ENCODE results near the gene OR51F2. TPM values are rescaled to one million over a fixed set of nuclear protein-coding genes. Genes with fewer than 3 reads are reported as not detected.

OR51F2 gene
- total and polyA plus RNA-seq, 9 of the 15 experiments (the other 6 are each of a cell fraction or from before 2014, with no cell fraction given) = not detected

GRCh38 chr11:4830909-4831308, 9.8 kb downstream of the OR51F2 start:
- intact Hi-C loops (cut with micrococcal nuclease) (no loop called here), in situ Hi-C loops (cut with MboI) (no loop called here)
- H3K9ac ChIP-seq (ENCODE audit: insufficient read depth in 1 of 2, low read depth in 2 of 2, low read length in 2 of 2) = no peak overlapping the region
- no peaks in the 10 kb centered on the region for H3K36me3 ChIP-seq (ENCODE audit: control insufficient read depth, insufficient read depth, low read length)
- no peak overlapping the region for H3K27ac ChIP-seq (ENCODE audit: extremely low read depth, low read depth, low read length)
- H3K4me1 ChIP-seq (replicated peaks in 1 of 2; ENCODE audit: control insufficient read depth in 2 of 2, insufficient read depth in 2 of 2, low read length in 2 of 2) = no peaks in the 10 kb centered on the region
- FAIRE-seq (no peak), ATAC-seq (no peak), DNase-seq (ENCODE audit: extremely low read depth in 1 of 4, low spot score in 3 of 4) (no peak)
- peaks cover 0 to 4% of the 10 kb centered on the region in 2 experiments; a peak in 1 of 5 replicates for H3K27me3 ChIP-seq (ENCODE audit: control insufficient read depth in 2 of 2, insufficient read depth in 2 of 2, low read length in 2 of 2)
- TF ChIP-seq MEIS2 (IDR thresholded peaks at IDR 0.05; ENCODE audit: partially characterized antibody) (no peak), GABPB1 (CRISPR knock-in tag; IDR thresholded peaks at IDR 0.05) (no peak), THRB (CRISPR knock-in tag; conservative IDR thresholded peaks at IDR 0.05) (no peak), ETV5 (CRISPR knock-in tag; IDR thresholded peaks at IDR 0.05; ENCODE audit: low read depth) (no peak), KDM5B (IDR thresholded peaks at IDR 0.05; ENCODE audit: insufficient replicate concordance, low read depth, low read length) (no peak), RERE (CRISPR knock-in tag; IDR thresholded peaks at IDR 0.05; ENCODE audit: borderline replicate concordance) (no peak), NR0B1 (IDR thresholded peaks at IDR 0.05; ENCODE audit: partially characterized antibody) (no peak), GTF3C2 (IDR thresholded peaks at IDR 0.05; ENCODE audit: borderline replicate concordance, extremely low read depth, insufficient read length) (no peak), ZFX (CRISPR knock-in tag; IDR thresholded peaks at IDR 0.05) (no peak)
- WGBS (ENCODE audit: insufficient coverage, low coverage, missing lambda C conversion rate) = 0% methylated on average over 2 of the region's 2 CpGs
- no peaks in the 10 kb centered on the region for H3K9me1 ChIP-seq (ENCODE audit: control insufficient read depth, insufficient read depth, low read length)
- no peaks in the 10 kb centered on the region for H3K79me2 ChIP-seq (ENCODE audit: control insufficient read depth, insufficient read depth, low read length)
- no TSS peak for BruUV-seq (replicated peaks)
- ChIA-PET POLR2A (no interaction called here), CTCF (ENCODE audit: low intra/inter-chr PET ratio) (no interaction called here)
- H3K4me3 ChIP-seq = no peak overlapping the region
- H3K9me3 ChIP-seq (replicated peaks; ENCODE audit: control insufficient read depth, insufficient read depth, low read depth, low read length) = no peaks in the 10 kb centered on the region
- no peaks in the 10 kb centered on the region for H4K20me1 ChIP-seq (replicated peaks; ENCODE audit: control insufficient read depth, insufficient read depth, low read length)
- no peak overlapping the region for H2AFZ ChIP-seq (ENCODE audit: low read depth, low read length)
- no peak overlapping the region for H3K4me2 ChIP-seq (ENCODE audit: insufficient read depth, low read length)

All from K562 (cell line).